Astrocyte (in vitro differentiated cells and primary cell): ENCODE data around the gene TSLP. TPM values are rescaled to one million over a fixed set of nuclear protein-coding genes. Genes with fewer than 3 reads are reported as not detected.

Source experiments
- DNase-seq: peaks from one replicate; pipeline ENCODE4 v3.0.0-alpha.2; 2010; ENCODE audit warnings: low read depth
- FAIRE-seq: peaks from 2 replicates; lab custom pipeline; 2011; peaks lifted over from hg19 to GRCh38; lab: Jason Lieb, UNC
- H2AFZ ChIP-seq: 2 replicates; pipeline ENCODE4 v1.6.0; 2012; ENCODE audit warnings: low read depth, low read length, inconsistent platforms
- H3K27ac ChIP-seq: 2 replicates; pipeline ENCODE4 v1.5.1; 2011; ENCODE audit warnings: low read depth, low read length, inconsistent platforms
- H3K27me3 ChIP-seq: 2 replicates; pipeline ENCODE4 v1.6.0; 2011; ENCODE audit warnings: low read length, inconsistent platforms; ENCODE audit not compliant: insufficient read depth
- H3K36me3 ChIP-seq: 2 replicates; pipeline ENCODE4 v1.5.1; 2011; ENCODE audit warnings: low read length, inconsistent platforms; ENCODE audit not compliant: insufficient read depth
- H3K4me1 ChIP-seq: 2 replicates; pipeline ENCODE4 v1.5.1; 2011; ENCODE audit warnings: low read length, inconsistent platforms; ENCODE audit not compliant: insufficient read depth
- H3K4me2 ChIP-seq: 2 replicates; pipeline ENCODE4 v1.6.0; 2012; ENCODE audit warnings: low read length, inconsistent platforms
- H3K4me3 ChIP-seq: 2 replicates; pipeline ENCODE4 v1.5.1; 2011; ENCODE audit warnings: low read depth, mild to moderate bottlenecking, low read length, inconsistent platforms; ENCODE audit not compliant: insufficient read depth
- H3K79me2 ChIP-seq: 2 replicates; pipeline ENCODE4 v1.6.0; 2012; ENCODE audit warnings: mild to moderate bottlenecking, low read length, inconsistent platforms; ENCODE audit not compliant: insufficient read depth
- H3K9ac ChIP-seq: 2 replicates; pipeline ENCODE4 v1.6.0; 2012; ENCODE audit warnings: mild to moderate bottlenecking, low read length, inconsistent platforms
- H3K9me3 ChIP-seq: 2 replicates; pipeline ENCODE4 v1.5.1; 2012; ENCODE audit warnings: low read depth, mild to moderate bottlenecking, low read length, inconsistent platforms; ENCODE audit not compliant: insufficient read depth
- H4K20me1 ChIP-seq: 2 replicates; pipeline ENCODE4 v1.6.0; 2012; ENCODE audit warnings: low read length, inconsistent platforms; ENCODE audit not compliant: insufficient read depth
- H3K27ac Mint-ChIP-seq: one replicate; pipeline ENCODE4 v1.8.0; 2021; ENCODE audit warnings: mild to moderate bottlenecking, mixed read lengths; ENCODE audit not compliant: unreplicated experiment
- H3K27me3 Mint-ChIP-seq: one replicate; pipeline ENCODE4 v1.8.0; 2021; ENCODE audit warnings: low read depth, mixed read lengths; ENCODE audit not compliant: unreplicated experiment
- H3K36me3 Mint-ChIP-seq: one replicate; pipeline ENCODE4 v1.8.0; 2021; ENCODE audit warnings: low read depth, mixed read lengths; ENCODE audit not compliant: unreplicated experiment
- H3K4me1 Mint-ChIP-seq: one replicate; pipeline ENCODE4 v1.8.0; 2021; ENCODE audit warnings: low read depth, mixed read lengths; ENCODE audit not compliant: unreplicated experiment
- H3K4me3 Mint-ChIP-seq: one replicate; pipeline ENCODE4 v1.8.0; 2021; ENCODE audit warnings: mild to moderate bottlenecking, moderate library complexity, mixed read lengths; ENCODE audit not compliant: unreplicated experiment
- H3K9me3 Mint-ChIP-seq: one replicate; pipeline ENCODE4 v1.8.0; 2021; ENCODE audit warnings: mild to moderate bottlenecking, mixed read lengths; ENCODE audit not compliant: unreplicated experiment
- EZH2 ChIP-seq: IDR thresholded peaks from 2 replicates; pipeline ENCODE4 v1.6.1; 2012; ENCODE audit warnings: mild to moderate bottlenecking, low read length, inconsistent platforms; ENCODE audit not compliant: insufficient read depth
- total RNA-seq: library from RNA; stranded (reverse); gene quantifications from 2 replicates; pipeline ENCODE4 v1.2.1, GENCODE V29; 2021
- TF ChIP-seq, protein P1 (sequence below): IDR thresholded peaks from 2 replicates; pipeline ENCODE4 v1.5.1; 2011; ENCODE audit warnings: low read depth, mild to moderate bottlenecking, inconsistent platforms, low read length, moderate library complexity; ENCODE audit not compliant: insufficient read depth

The TSLP gene
- total RNA-seq, 1 donor from 2014 or later: 0.14 TPM

DNA sequence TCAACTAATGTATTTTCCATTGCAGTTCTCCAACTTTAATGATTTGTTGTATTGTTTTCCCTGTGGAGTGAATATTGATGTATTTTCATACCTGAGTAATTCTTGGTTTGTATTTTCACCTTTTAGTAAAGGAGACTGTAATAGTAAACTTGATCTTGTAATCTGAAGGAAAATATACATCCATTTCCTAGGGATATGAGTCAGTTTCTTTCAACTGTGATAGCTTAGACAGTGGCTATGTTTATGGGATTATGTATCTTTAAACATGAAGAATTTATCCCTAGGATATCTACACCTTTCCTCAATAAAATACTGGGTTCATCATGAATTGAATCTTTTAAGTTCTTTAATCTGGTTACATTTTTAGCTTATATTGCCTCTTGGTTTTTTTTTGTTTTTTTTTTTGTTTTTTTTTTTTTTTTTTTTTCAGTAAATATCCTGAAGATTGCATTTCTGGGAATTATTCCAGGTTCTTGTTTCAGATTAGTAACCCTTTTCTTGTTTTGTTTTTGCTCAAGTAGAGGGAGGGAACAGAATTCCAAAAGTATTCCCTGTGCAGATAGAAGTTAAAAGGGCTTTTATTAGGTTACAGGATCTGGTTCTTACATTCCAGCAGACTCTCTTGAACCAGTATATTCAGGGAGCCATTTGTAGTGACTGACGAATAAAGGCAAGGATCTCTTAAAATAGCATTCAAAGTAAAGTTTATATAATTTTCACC, 27.7 kb downstream of the TSLP start:
- peaks cover 14% of the 10 kb centered on the region for H4K20me1 ChIP-seq
- no peak overlapping the region for H2AFZ ChIP-seq
- peaks cover 45% of the 10 kb centered on the region for H3K79me2 ChIP-seq
- H3K27me3 ChIP-seq: no peaks in the 10 kb centered on the region
- no peak for TF ChIP-seq EZH2
- TF ChIP-seq, protein P1, sequence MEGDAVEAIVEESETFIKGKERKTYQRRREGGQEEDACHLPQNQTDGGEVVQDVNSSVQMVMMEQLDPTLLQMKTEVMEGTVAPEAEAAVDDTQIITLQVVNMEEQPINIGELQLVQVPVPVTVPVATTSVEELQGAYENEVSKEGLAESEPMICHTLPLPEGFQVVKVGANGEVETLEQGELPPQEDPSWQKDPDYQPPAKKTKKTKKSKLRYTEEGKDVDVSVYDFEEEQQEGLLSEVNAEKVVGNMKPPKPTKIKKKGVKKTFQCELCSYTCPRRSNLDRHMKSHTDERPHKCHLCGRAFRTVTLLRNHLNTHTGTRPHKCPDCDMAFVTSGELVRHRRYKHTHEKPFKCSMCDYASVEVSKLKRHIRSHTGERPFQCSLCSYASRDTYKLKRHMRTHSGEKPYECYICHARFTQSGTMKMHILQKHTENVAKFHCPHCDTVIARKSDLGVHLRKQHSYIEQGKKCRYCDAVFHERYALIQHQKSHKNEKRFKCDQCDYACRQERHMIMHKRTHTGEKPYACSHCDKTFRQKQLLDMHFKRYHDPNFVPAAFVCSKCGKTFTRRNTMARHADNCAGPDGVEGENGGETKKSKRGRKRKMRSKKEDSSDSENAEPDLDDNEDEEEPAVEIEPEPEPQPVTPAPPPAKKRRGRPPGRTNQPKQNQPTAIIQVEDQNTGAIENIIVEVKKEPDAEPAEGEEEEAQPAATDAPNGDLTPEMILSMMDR: no peak
- Mint-ChIP-seq H3K9me3 (no peaks in the 10 kb centered on the region), H3K27ac (no peak overlapping the region), H3K4me3 (no peak overlapping the region), H3K27me3 (no peaks in the 10 kb centered on the region), H3K36me3 (peaks cover 3% of the 10 kb centered on the region), H3K4me1 (peaks cover 6% of the 10 kb centered on the region)
- no peaks in the 10 kb centered on the region for H3K9me3 ChIP-seq
- H3K4me1 ChIP-seq: peaks cover under 1% of the 10 kb centered on the region
- DNase-seq (peak; percentile 14), FAIRE-seq (no peak)
- H3K36me3 ChIP-seq: peaks cover 52% of the 10 kb centered on the region
- H3K27ac ChIP-seq: no peak overlapping the region
- no peak overlapping the region for H3K4me3 ChIP-seq
- no peak overlapping the region for H3K4me2 ChIP-seq
- no peak overlapping the region for H3K9ac ChIP-seq

DNA sequence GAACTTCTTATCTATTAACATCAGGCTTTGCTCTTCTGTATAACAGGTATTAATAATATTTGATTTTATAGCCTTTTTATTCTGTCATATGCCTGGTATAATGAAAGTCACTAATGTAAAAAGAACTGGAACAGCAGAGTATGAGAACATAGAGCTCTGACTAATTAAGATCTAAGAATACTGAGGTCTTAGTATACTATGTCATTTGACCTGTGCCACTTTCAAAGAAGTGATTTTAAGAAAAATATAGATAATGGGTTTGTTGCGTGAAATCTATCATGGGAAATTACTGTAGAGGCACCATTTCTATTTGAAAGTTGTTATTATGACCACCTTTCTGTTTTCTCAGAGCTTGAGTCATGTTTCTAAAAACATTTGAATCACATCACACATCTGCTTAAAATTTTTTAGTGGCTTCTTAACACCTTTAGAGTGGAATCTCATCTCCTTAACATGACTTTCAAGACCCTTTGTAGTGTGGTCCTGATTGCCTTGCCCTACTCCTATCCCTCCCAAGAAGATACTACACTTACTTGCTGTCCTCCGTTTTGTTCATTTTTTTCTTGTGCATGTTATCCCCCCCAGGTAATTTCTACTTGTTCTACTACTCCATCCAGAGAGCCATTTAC, 34.9 kb downstream of the TSLP start:
- H3K36me3 ChIP-seq: peaks cover 80% of the 10 kb centered on the region
- FAIRE-seq (no peak), DNase-seq (no peak)
- no peak overlapping the region for H3K9ac ChIP-seq
- no peak overlapping the region for H3K27ac Mint-ChIP-seq
- H4K20me1 ChIP-seq: no peaks in the 10 kb centered on the region
- peaks cover 5% of the 10 kb centered on the region for H3K79me2 ChIP-seq
- no peaks in the 10 kb centered on the region for H3K4me1 Mint-ChIP-seq
- no peaks in the 10 kb centered on the region for H3K9me3 ChIP-seq
- TF ChIP-seq, protein P1: no peak
- TF ChIP-seq EZH2: no peak
- H3K4me2 ChIP-seq: no peak overlapping the region
- no peak overlapping the region for H3K4me3 ChIP-seq
- no peaks in the 10 kb centered on the region for H3K36me3 Mint-ChIP-seq
- H3K4me3 Mint-ChIP-seq: no peak overlapping the region
- no peaks in the 10 kb centered on the region for H3K27me3 Mint-ChIP-seq
- H3K27ac ChIP-seq: no peak overlapping the region
- no peaks in the 10 kb centered on the region for H3K27me3 ChIP-seq
- H3K4me1 ChIP-seq: no peaks in the 10 kb centered on the region
- no peaks in the 10 kb centered on the region for H3K9me3 Mint-ChIP-seq
- H2AFZ ChIP-seq: no peak overlapping the region

DNA sequence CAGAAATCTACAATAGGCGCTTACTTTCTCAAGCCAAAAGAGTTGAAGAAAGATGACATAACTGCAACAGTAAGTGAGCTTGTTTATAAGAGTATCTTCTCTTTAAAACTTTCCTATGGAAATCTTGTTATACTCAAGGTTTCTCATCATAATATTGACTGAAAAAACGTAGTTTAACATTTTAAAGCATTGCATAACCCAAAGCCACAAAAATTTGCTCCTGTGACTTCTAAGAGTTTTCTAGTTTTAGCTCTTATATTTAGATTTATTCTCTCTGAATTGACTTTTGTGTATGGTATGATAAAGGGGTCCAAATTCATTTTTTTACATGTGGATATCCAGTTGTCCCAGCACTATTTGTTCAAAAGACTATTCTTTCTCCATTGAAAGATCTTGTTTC, 35.9 kb downstream of the TSLP start:
- H3K4me1 Mint-ChIP-seq: no peaks in the 10 kb centered on the region

More for the DNA sequence above, 35.9 kb downstream of the TSLP start:
- Mint-ChIP-seq H3K4me3 (no peak overlapping the region), H3K9me3 (no peaks in the 10 kb centered on the region), H3K27ac (no peak overlapping the region), H3K36me3 (no peaks in the 10 kb centered on the region), H3K27me3 (no peaks in the 10 kb centered on the region)
- no peak overlapping the region for H2AFZ ChIP-seq
- DNase-seq (no peak), FAIRE-seq (no peak)
- H3K4me2 ChIP-seq: no peak overlapping the region
- peaks cover 78% of the 10 kb centered on the region for H3K36me3 ChIP-seq
- peaks cover 5% of the 10 kb centered on the region for H3K79me2 ChIP-seq
- H3K27ac ChIP-seq: no peak overlapping the region
- no peak overlapping the region for H3K9ac ChIP-seq
- H4K20me1 ChIP-seq: no peaks in the 10 kb centered on the region
- H3K9me3 ChIP-seq: no peaks in the 10 kb centered on the region
- no peak overlapping the region for H3K4me3 ChIP-seq
- no peaks in the 10 kb centered on the region for H3K27me3 ChIP-seq
- no peaks in the 10 kb centered on the region for H3K4me1 ChIP-seq
- TF ChIP-seq EZH2: no peak
- TF ChIP-seq, protein P1: no peak
